CD4-positive, alpha-beta T cell (primary cell): ENCODE data around the gene SCGB1C2. TPM values are rescaled to one million over a fixed set of nuclear protein-coding genes. Genes with fewer than 3 reads are reported as not detected.

Source experiments
- ATAC-seq: fragments of 200-7000 bp; cut with Tn5 transposase; one replicate; pipeline ENCODE4 v1.10.0; 2022; ENCODE audit warnings: mild to moderate bottlenecking; ENCODE audit not compliant: poor library complexity
- CTCF ChIA-PET: fragments of 350-600 bp; sonication (Branson Sonifier 250); formaldehyde crosslinking; loops from one replicate; lab custom pipeline; 2021; ENCODE audit warnings: antibody characterized with exemption, inconsistent platforms; lab: Charles Lee
- POLR2A ChIA-PET: fragments of 350-600 bp; sonication (Branson Sonifier 250); formaldehyde crosslinking; loops from one replicate; lab custom pipeline; 2021; ENCODE audit warnings: antibody characterized with exemption, inconsistent platforms; lab: Charles Lee
- DNase-seq, 14 experiments: peaks; one replicate each; pipeline ENCODE4 v3.0.0-alpha.2; 2013 to 2020; ENCODE audit warnings: mixed read lengths in 2 of 14
- H3K27ac ChIP-seq, 2 donors: one replicate each; pipeline versions ENCODE4 v1.5.1 to v1.7.0; 2013; ENCODE audit warnings: low read length in 2 of 2, low read depth in 1 of 2, mild to moderate bottlenecking in 1 of 2
- H3K27me3 ChIP-seq, 2 experiments: 1 replicate in 1 of 2; 2 replicates in 1 of 2; pipeline versions ENCODE4 v1.6.1 to v1.7.0; 2013; ENCODE audit warnings: low read length in 2 of 2, control low read depth in 1 of 2, mild to moderate bottlenecking in 1 of 2, moderate library complexity in 1 of 2; ENCODE audit not compliant: insufficient read depth in 2 of 2, control insufficient read depth in 1 of 2
- H3K36me3 ChIP-seq: one replicate; pipeline ENCODE4 v1.6.1; 2013; ENCODE audit warnings: low read length, control low read depth; ENCODE audit not compliant: insufficient read depth
- H3K4me1 ChIP-seq: one replicate; pipeline ENCODE4 v1.6.1; 2013; ENCODE audit warnings: low read length, control low read depth; ENCODE audit not compliant: insufficient read depth
- H3K4me3 ChIP-seq: one replicate; pipeline ENCODE4 v1.5.1; 2013; ENCODE audit warnings: mild to moderate bottlenecking, low read length, moderate library complexity
- H3K9me3 ChIP-seq, 2 experiments: 1 replicate in 1 of 2; 2 replicates in 1 of 2; pipeline versions ENCODE4 v1.6.1 to v1.7.0; 2013; ENCODE audit warnings: low read length in 2 of 2, mild to moderate bottlenecking in 2 of 2, control low read depth in 1 of 2, moderate library complexity in 1 of 2; ENCODE audit not compliant: control insufficient read depth in 1 of 2, insufficient read depth in 1 of 2
- H3K27ac Mint-ChIP-seq: one replicate; pipeline ENCODE4 v1.8.0; 2020; ENCODE audit warnings: mixed read lengths
- H3K27me3 Mint-ChIP-seq: one replicate; pipeline ENCODE4 v1.8.0; 2021; ENCODE audit warnings: mixed read lengths
- H3K36me3 Mint-ChIP-seq: one replicate; pipeline ENCODE4 v1.8.0; 2021; ENCODE audit warnings: low read depth, mixed read lengths
- H3K4me1 Mint-ChIP-seq: one replicate; pipeline ENCODE4 v1.8.0; 2021; ENCODE audit warnings: low read depth, mixed read lengths
- H3K4me3 Mint-ChIP-seq: one replicate; pipeline ENCODE4 v1.8.0; 2020; ENCODE audit warnings: mild to moderate bottlenecking, mixed read lengths
- H3K9me3 Mint-ChIP-seq: one replicate; pipeline ENCODE4 v1.8.0; 2020; ENCODE audit warnings: mixed read lengths
- intact Hi-C, 2 experiments: fragments of 100-400 bp; cut with DNase I in 1 of 2; cut with micrococcal nuclease in 1 of 2; formaldehyde crosslinking; loops; one replicate each; pipeline versions ENCODE4 v1.15.1 to v1.9.0; 2023 to 2025; cut with DNase I, micrococcal nuclease
- total RNA-seq, 174 experiments: library from RNA in 2 of 174; stranded (reverse) in 2 of 174; gene quantifications; one replicate each; pipeline ENCODE4 v1.2.3 and lab custom pipeline; 2021 to 2026
- TF ChIP-seq, protein P1 (sequence below): fragments of 200-600 bp; IDR thresholded peaks from one replicate; pipeline ENCODE4 v1.8.0; 2022; ENCODE audit warnings: antibody characterized with exemption, mild to moderate bottlenecking

Gene SCGB1C2
- total RNA-seq, 2 experiments from 2014 or later: not detected

- intact Hi-C loops: no loop called here
- no peaks in the 10 kb centered on the region for H3K4me1 ChIP-seq
- no peak overlapping the region for H3K27ac Mint-ChIP-seq
- no peak overlapping the region for H3K27ac ChIP-seq
- no peaks in the 10 kb centered on the region for H3K4me1 Mint-ChIP-seq
- peaks cover 32 to 45% of the 10 kb centered on the region in 2 experiments for H3K27me3 ChIP-seq
- DNase-seq: no peak
- ChIA-PET POLR2A (no interaction called here), CTCF (no interaction called here)
- ATAC-seq: no peak
- peaks cover 37% of the 10 kb centered on the region for H3K27me3 Mint-ChIP-seq
- H3K9me3 Mint-ChIP-seq: no peaks in the 10 kb centered on the region
- H3K36me3 ChIP-seq: no peaks in the 10 kb centered on the region
- no peak overlapping the region for H3K4me3 ChIP-seq
- H3K9me3 ChIP-seq: peaks cover 0 to 19% of the 10 kb centered on the region in 2 experiments
- H3K36me3 Mint-ChIP-seq: no peaks in the 10 kb centered on the region
- H3K4me3 Mint-ChIP-seq: no peak overlapping the region
- TF ChIP-seq, protein P1, sequence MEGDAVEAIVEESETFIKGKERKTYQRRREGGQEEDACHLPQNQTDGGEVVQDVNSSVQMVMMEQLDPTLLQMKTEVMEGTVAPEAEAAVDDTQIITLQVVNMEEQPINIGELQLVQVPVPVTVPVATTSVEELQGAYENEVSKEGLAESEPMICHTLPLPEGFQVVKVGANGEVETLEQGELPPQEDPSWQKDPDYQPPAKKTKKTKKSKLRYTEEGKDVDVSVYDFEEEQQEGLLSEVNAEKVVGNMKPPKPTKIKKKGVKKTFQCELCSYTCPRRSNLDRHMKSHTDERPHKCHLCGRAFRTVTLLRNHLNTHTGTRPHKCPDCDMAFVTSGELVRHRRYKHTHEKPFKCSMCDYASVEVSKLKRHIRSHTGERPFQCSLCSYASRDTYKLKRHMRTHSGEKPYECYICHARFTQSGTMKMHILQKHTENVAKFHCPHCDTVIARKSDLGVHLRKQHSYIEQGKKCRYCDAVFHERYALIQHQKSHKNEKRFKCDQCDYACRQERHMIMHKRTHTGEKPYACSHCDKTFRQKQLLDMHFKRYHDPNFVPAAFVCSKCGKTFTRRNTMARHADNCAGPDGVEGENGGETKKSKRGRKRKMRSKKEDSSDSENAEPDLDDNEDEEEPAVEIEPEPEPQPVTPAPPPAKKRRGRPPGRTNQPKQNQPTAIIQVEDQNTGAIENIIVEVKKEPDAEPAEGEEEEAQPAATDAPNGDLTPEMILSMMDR: no peak
These were observed 41.1 kb downstream of the SCGB1C2 start for GRCh38 chr17:178292-179065.

GRCh38 chr17:179066-179432 is 41.7 kb downstream of the SCGB1C2 start:
- no peak for DNase-seq
- ChIA-PET POLR2A (no interaction called here), CTCF (no interaction called here)
- H3K27ac Mint-ChIP-seq: no peak overlapping the region
- Histone ChIP-seq H3K27me3 (peaks cover 30 to 49% of the 10 kb centered on the region in 2 experiments), H3K4me3 (no peak overlapping the region), H3K27ac (no peak overlapping the region), H3K9me3 (peaks cover 0 to 19% of the 10 kb centered on the region in 2 experiments), H3K4me1 (no peaks in the 10 kb centered on the region), H3K36me3 (no peaks in the 10 kb centered on the region)
- ATAC-seq: no peak
- TF ChIP-seq, protein P1: no peak
- intact Hi-C loops: no loop called here
- no peaks in the 10 kb centered on the region for H3K36me3 Mint-ChIP-seq
- H3K4me1 Mint-ChIP-seq: no peaks in the 10 kb centered on the region
- peaks cover 41% of the 10 kb centered on the region for H3K27me3 Mint-ChIP-seq
- H3K4me3 Mint-ChIP-seq: no peak overlapping the region
- no peaks in the 10 kb centered on the region for H3K9me3 Mint-ChIP-seq

- intact Hi-C loops: no loop called here
- Histone ChIP-seq H3K4me1 (no peaks in the 10 kb centered on the region), H3K27me3 (peaks cover 30 to 49% of the 10 kb centered on the region in 2 experiments), H3K9me3 (peaks cover 0 to 19% of the 10 kb centered on the region in 2 experiments), H3K27ac (no peak overlapping the region), H3K4me3 (no peak overlapping the region), H3K36me3 (no peaks in the 10 kb centered on the region)
- ChIA-PET CTCF (no interaction called here), POLR2A (no interaction called here)
- no peak for DNase-seq
- no peaks in the 10 kb centered on the region for H3K36me3 Mint-ChIP-seq
- H3K4me3 Mint-ChIP-seq: no peak overlapping the region
- H3K27me3 Mint-ChIP-seq: peaks cover 49% of the 10 kb centered on the region
- no peaks in the 10 kb centered on the region for H3K9me3 Mint-ChIP-seq
- H3K27ac Mint-ChIP-seq: no peak overlapping the region
- TF ChIP-seq, protein P1: no peak
- ATAC-seq: no peak
- no peaks in the 10 kb centered on the region for H3K4me1 Mint-ChIP-seq
These were observed 42.5 kb downstream of the SCGB1C2 start for GRCh38 chr17:179781-180380.
